ENCODE measurements around the gene EPB42.
"Not testable (repeated sequence)": the region's sequence is repeated elsewhere in the genome, so short reads cannot be mapped to it uniquely, and the experiment has no call there.

Gene EPB42

DNA sequence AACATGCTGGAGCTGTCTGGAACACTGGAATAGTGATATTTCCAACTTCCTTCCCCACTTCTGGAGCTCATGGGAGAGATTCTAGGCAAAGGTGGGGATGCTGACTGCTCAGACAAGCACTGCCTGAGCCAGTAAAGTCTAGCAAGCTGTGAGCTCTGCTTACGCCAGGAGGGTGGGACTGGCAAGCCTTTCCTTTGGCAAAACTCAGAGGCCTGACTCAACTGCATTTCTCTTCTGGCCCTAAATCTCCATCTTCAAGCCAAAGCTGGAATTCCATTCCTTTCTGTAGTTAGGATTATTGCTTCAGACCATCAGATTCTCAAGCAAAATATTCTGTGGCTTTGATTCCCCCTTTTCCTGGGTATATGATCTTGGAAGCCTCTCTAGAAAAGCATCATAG, 20.3 kb upstream of the EPB42 start:
- Histone ChIP-seq H3K27ac (ENCODE audit: low read depth, low read length) (no peak overlapping the region), H3K4me3 (ENCODE audit: low read depth, low read length) (no peak overlapping the region), H3K27me3 (ENCODE audit: control insufficient read depth, insufficient read depth, low read length) (no peaks in the 10 kb centered on the region), H3K4me1 (ENCODE audit: control insufficient read depth, insufficient read depth, low read length) (no peaks in the 10 kb centered on the region), H3K9me3 (ENCODE audit: control insufficient read depth, insufficient read depth, low read length) (no peaks in the 10 kb centered on the region), H3K9ac (ENCODE audit: low read depth, low read length) (no peak overlapping the region), H3K36me3 (ENCODE audit: control insufficient read depth, insufficient read depth, low read length) (no peaks in the 10 kb centered on the region)

- H3K4me1 ChIP-seq (ENCODE audit: control insufficient read depth, insufficient read depth, low read length), result no peaks in the 10 kb centered on the region
- H3K9me3 ChIP-seq (ENCODE audit: control insufficient read depth, insufficient read depth, low read length), result no peaks in the 10 kb centered on the region
- H3K27ac ChIP-seq (ENCODE audit: low read depth, low read length), result no peak overlapping the region
- no peak overlapping the region for H3K4me3 ChIP-seq (ENCODE audit: low read depth, low read length)
- H3K36me3 ChIP-seq (ENCODE audit: control insufficient read depth, insufficient read depth, low read length), result no peaks in the 10 kb centered on the region
- no peaks in the 10 kb centered on the region for H3K27me3 ChIP-seq (ENCODE audit: control insufficient read depth, insufficient read depth, low read length)
- no peak overlapping the region for H3K9ac ChIP-seq (ENCODE audit: low read depth, low read length)
Observed at GRCh38 chr15:43239732-43240491, 19.1 kb upstream of the EPB42 start.

DNA sequence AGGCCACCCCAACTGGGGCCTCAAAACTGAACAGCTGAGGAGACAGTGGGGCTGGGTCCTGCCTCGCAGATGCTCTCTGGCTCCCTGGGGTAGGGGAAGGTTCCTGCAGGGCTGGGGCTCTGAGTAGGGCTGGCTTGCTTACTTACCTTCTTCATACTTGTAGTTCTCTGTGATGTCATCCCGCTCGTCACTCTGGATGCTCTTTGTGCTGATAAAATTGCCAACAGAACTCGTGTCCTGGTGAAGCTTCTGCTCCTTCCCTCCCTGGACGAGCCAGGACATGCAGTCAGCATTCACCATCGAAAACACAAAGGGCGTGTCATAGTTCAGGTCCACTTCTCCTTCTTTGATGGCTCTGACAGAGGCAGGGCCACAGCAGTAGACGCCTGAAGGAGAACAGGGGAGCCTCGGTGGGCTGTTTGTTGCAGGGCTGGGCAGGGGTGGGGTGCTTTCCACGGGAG, 17.9 kb upstream of the EPB42 start:
- H3K9ac ChIP-seq (ENCODE audit: low read depth, low read length), result no peak overlapping the region
- no peaks in the 10 kb centered on the region for H3K9me3 ChIP-seq (ENCODE audit: control insufficient read depth, insufficient read depth, low read length)
- no peaks in the 10 kb centered on the region for H3K36me3 ChIP-seq (ENCODE audit: control insufficient read depth, insufficient read depth, low read length)
- H3K27ac ChIP-seq (ENCODE audit: low read depth, low read length), result no peak overlapping the region
- no peaks in the 10 kb centered on the region for H3K27me3 ChIP-seq (ENCODE audit: control insufficient read depth, insufficient read depth, low read length)
- no peaks in the 10 kb centered on the region for H3K4me1 ChIP-seq (ENCODE audit: control insufficient read depth, insufficient read depth, low read length)
- no peak overlapping the region for H3K4me3 ChIP-seq (ENCODE audit: low read depth, low read length)

GRCh38 chr15:43237842-43238470, 17.1 kb upstream of the EPB42 start:
- H3K27ac ChIP-seq (ENCODE audit: low read depth, low read length), result no peak overlapping the region

DNA sequence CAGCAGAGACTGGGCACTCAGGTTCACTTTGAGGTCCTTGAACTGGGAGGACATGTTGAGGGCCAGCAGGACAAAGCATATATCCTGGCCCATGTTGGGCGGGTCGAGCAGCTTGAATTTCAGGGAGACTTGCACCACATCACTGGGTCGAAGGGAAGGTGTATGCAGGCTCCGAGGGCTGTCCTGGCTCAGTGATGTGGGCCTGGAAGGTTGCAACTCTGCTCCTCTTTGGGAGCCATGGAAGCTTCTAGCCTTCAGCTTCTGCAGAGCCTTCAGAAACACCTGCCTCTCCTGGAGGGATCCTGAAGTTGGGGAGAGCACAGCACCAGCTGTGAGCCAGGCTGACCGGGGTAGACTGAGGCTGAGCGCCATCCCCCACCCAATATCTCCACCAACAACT, 14.7 kb upstream of the EPB42 start:
- Histone ChIP-seq H3K4me1 (ENCODE audit: control insufficient read depth, insufficient read depth, low read length) (no peaks in the 10 kb centered on the region), H3K4me3 (ENCODE audit: low read depth, low read length) (no peak overlapping the region), H3K36me3 (ENCODE audit: control insufficient read depth, insufficient read depth, low read length) (no peaks in the 10 kb centered on the region), H3K9ac (ENCODE audit: low read depth, low read length) (no peak overlapping the region), H3K27ac (ENCODE audit: low read depth, low read length) (no peak overlapping the region), H3K27me3 (ENCODE audit: control insufficient read depth, insufficient read depth, low read length) (no peaks in the 10 kb centered on the region), H3K9me3 (ENCODE audit: control insufficient read depth, insufficient read depth, low read length) (no peaks in the 10 kb centered on the region)

More at GRCh38 chr15:43237842-43238470, 17.1 kb upstream of the EPB42 start:
- Histone ChIP-seq H3K36me3 (ENCODE audit: control insufficient read depth, insufficient read depth, low read length) (no peaks in the 10 kb centered on the region), H3K4me1 (ENCODE audit: control insufficient read depth, insufficient read depth, low read length) (no peaks in the 10 kb centered on the region), H3K4me3 (ENCODE audit: low read depth, low read length) (no peak overlapping the region), H3K9me3 (ENCODE audit: control insufficient read depth, insufficient read depth, low read length) (no peaks in the 10 kb centered on the region), H3K27me3 (ENCODE audit: control insufficient read depth, insufficient read depth, low read length) (no peaks in the 10 kb centered on the region), H3K9ac (ENCODE audit: low read depth, low read length) (no peak overlapping the region)

- H3K9me3 ChIP-seq (ENCODE audit: control insufficient read depth, insufficient read depth, low read length), result no peaks in the 10 kb centered on the region
- H3K27ac ChIP-seq (ENCODE audit: low read depth, low read length), result no peak overlapping the region
- no peak overlapping the region for H3K4me3 ChIP-seq (ENCODE audit: low read depth, low read length)
- H3K4me1 ChIP-seq (ENCODE audit: control insufficient read depth, insufficient read depth, low read length), result no peaks in the 10 kb centered on the region
- no peak overlapping the region for H3K9ac ChIP-seq (ENCODE audit: low read depth, low read length)
- no peaks in the 10 kb centered on the region for H3K27me3 ChIP-seq (ENCODE audit: control insufficient read depth, insufficient read depth, low read length)
- H3K36me3 ChIP-seq (ENCODE audit: control insufficient read depth, insufficient read depth, low read length), result no peaks in the 10 kb centered on the region
Observed at GRCh38 chr15:43232289-43232874, 11.6 kb upstream of the EPB42 start.

DNA sequence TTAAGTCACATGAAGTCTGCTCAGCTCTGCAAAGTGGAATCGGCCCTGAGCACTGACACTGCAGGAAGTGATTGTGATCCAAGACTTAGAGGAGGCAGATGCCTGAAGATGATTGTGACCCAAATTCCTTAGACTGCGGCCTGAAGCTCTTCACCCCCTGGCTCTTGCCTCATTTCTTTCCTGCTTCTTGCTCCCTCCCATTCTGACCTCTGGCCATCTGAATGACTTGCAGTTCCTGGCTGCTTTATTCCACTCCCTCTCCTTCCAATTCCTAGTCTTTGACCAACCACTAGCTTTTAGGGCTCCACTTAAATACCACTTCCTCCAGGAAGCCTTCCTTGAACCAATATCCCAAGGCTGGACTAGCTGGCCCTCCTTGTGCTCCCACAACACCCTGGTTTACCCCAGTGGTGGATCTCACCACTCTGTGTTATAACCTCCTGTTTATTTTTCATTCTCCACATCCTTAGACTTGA, 9.9 kb upstream of the EPB42 start:
- H3K9ac ChIP-seq (ENCODE audit: low read depth, low read length), result no peak overlapping the region
- no peaks in the 10 kb centered on the region for H3K27me3 ChIP-seq (ENCODE audit: control insufficient read depth, insufficient read depth, low read length)

DNA sequence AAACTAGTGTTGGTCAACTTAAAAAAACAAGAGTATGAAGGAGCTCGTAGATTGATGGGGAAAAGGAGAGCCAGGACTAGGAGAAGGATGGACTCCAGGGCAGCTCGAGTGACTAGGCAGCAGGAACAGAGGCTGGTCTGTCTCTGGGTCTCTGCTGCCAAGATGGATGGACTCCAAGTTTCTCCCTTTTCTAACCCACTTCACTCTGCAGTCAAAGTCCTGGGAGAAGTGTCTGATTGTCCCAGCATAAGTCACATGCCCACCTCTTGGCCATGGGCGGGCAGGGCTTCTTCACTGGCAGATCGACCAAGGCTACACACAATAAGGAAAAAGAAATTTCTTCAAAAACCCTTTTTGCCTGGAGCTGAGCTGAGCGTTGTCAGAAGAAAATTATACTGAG, 9.2 kb upstream of the EPB42 start:
- H3K4me1 ChIP-seq (ENCODE audit: control insufficient read depth, insufficient read depth, low read length), result no peaks in the 10 kb centered on the region
- no peak overlapping the region for H3K27ac ChIP-seq (ENCODE audit: low read depth, low read length)
- no peaks in the 10 kb centered on the region for H3K9me3 ChIP-seq (ENCODE audit: control insufficient read depth, insufficient read depth, low read length)
- H3K4me3 ChIP-seq (ENCODE audit: low read depth, low read length), result no peak overlapping the region
- no peaks in the 10 kb centered on the region for H3K36me3 ChIP-seq (ENCODE audit: control insufficient read depth, insufficient read depth, low read length)
- no peak overlapping the region for H3K9ac ChIP-seq (ENCODE audit: low read depth, low read length)
- H3K27me3 ChIP-seq (ENCODE audit: control insufficient read depth, insufficient read depth, low read length), result no peaks in the 10 kb centered on the region

More for the DNA sequence above, 9.9 kb upstream of the EPB42 start:
- H3K36me3 ChIP-seq (ENCODE audit: control insufficient read depth, insufficient read depth, low read length), result no peaks in the 10 kb centered on the region
- H3K27ac ChIP-seq (ENCODE audit: low read depth, low read length), result no peak overlapping the region
- H3K9me3 ChIP-seq (ENCODE audit: control insufficient read depth, insufficient read depth, low read length), result no peaks in the 10 kb centered on the region
- no peak overlapping the region for H3K4me3 ChIP-seq (ENCODE audit: low read depth, low read length)
- no peaks in the 10 kb centered on the region for H3K4me1 ChIP-seq (ENCODE audit: control insufficient read depth, insufficient read depth, low read length)

- H3K9me3 ChIP-seq (ENCODE audit: control insufficient read depth, insufficient read depth, low read length), result no peaks in the 10 kb centered on the region
- no peak overlapping the region for H3K27ac ChIP-seq (ENCODE audit: low read depth, low read length)
- no peak overlapping the region for H3K9ac ChIP-seq (ENCODE audit: low read depth, low read length)
- H3K4me3 ChIP-seq (ENCODE audit: low read depth, low read length), result no peak overlapping the region
- H3K4me1 ChIP-seq (ENCODE audit: control insufficient read depth, insufficient read depth, low read length), result no peaks in the 10 kb centered on the region
- H3K27me3 ChIP-seq (ENCODE audit: control insufficient read depth, insufficient read depth, low read length), result no peaks in the 10 kb centered on the region
- H3K36me3 ChIP-seq (ENCODE audit: control insufficient read depth, insufficient read depth, low read length), result no peaks in the 10 kb centered on the region
Observed at GRCh38 chr15:43226436-43227305, 5.9 kb upstream of the EPB42 start.

DNA sequence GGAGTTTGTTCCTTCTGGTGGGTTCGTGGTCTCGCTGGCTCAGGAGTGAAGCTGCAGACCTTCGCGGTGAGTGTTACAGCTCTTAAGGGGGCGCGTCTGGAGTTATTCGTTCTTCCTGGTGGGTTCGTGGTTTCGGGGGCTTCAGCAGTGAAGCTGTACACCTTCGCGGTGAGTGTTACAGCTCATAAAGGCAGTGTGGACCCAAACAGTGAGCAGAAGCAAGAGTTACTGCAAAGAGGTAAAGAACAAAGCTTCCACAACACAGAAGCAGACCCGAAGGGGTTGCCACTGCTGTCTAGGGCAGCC, 5.1 kb upstream of the EPB42 start:
- not testable (repeated sequence) for H3K4me3 ChIP-seq (ENCODE audit: low read depth, low read length); H3K27ac ChIP-seq (ENCODE audit: low read depth, low read length); H3K36me3 ChIP-seq (ENCODE audit: control insufficient read depth, insufficient read depth, low read length); H3K9ac ChIP-seq (ENCODE audit: low read depth, low read length); H3K4me1 ChIP-seq (ENCODE audit: control insufficient read depth, insufficient read depth, low read length); H3K9me3 ChIP-seq (ENCODE audit: control insufficient read depth, insufficient read depth, low read length); H3K27me3 ChIP-seq (ENCODE audit: control insufficient read depth, insufficient read depth, low read length)

Measured in HUES48 (cell line).